Fibroblast of lung (primary cell): Measurements from ENCODE around the gene ZEB2.

ENCODE experiments used
- EZH2 ChIP-seq: IDR thresholded peaks from 2 replicates; pipeline ENCODE4 v1.5.1; 2012; ENCODE audit warnings: low read length, control low read depth, mild to moderate bottlenecking; ENCODE audit errors: missing control alignments
- TF ChIP-seq, protein P1 (sequence below), 2 donors: IDR thresholded peaks in 1 of 2; conservative IDR thresholded peaks in 1 of 2; 1 replicate in 1 of 2; 2 replicates in 1 of 2; pipeline ENCODE4 v1.5.1; 2011 to 2012; ENCODE audit warnings: low read length in 2 of 2, control low read depth in 1 of 2, inconsistent platforms in 1 of 2, low read depth in 1 of 2, mild to moderate bottlenecking in 1 of 2

DNA sequence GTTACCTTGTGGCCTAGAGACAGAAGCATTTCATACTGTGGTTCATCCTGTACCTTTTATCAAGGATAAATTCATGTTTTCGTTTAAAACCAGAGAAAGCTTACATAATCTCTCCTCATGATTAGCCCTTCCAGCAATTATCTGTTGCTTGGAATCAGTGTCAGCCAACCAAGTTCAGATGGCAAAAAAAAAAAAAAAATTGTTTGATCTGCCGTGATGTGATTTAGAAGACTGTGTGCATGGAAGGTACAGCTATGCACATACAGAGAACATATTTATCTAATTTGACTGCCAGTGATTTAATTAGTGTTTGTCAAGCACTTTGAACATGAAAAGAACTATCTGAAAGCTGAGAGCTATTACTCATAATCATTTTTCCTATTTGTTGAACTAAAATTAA lies 180.9 kb downstream of the ZEB2 start:
- TF ChIP-seq, protein P1, sequence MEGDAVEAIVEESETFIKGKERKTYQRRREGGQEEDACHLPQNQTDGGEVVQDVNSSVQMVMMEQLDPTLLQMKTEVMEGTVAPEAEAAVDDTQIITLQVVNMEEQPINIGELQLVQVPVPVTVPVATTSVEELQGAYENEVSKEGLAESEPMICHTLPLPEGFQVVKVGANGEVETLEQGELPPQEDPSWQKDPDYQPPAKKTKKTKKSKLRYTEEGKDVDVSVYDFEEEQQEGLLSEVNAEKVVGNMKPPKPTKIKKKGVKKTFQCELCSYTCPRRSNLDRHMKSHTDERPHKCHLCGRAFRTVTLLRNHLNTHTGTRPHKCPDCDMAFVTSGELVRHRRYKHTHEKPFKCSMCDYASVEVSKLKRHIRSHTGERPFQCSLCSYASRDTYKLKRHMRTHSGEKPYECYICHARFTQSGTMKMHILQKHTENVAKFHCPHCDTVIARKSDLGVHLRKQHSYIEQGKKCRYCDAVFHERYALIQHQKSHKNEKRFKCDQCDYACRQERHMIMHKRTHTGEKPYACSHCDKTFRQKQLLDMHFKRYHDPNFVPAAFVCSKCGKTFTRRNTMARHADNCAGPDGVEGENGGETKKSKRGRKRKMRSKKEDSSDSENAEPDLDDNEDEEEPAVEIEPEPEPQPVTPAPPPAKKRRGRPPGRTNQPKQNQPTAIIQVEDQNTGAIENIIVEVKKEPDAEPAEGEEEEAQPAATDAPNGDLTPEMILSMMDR (conservative IDR thresholded peaks at IDR 0.05 in 1 of 2, IDR thresholded peaks at IDR 0.05 in 1 of 2; ENCODE audit: low read depth in 1 of 2, low read length in 2 of 2): no peak
- TF ChIP-seq EZH2: no peak
